Measurements from ENCODE around the gene NAA11.

Gene NAA11

DNA sequence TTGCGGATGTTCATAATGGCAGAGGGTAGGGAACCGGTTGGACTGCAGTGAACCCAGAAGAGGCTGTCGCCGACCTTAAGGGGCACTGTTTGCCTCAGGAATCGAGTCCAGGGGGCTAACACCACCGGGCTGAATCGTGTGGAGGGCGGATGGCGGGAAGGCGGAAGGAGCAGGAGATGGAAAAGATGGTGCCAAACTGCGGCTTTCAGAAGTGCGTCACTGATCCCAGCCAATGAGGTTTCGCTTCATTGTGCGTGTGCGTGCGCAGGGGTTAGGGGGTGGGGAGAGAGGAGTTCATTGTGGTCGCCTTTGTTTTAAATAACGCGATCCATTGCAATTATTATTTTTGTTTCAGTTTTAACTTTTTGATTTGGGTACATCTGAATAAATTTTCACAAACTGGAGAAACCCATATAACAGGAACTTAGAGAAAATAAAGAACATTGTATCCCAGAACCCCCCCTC lies at the start of gene NAA11:
Gene NAA11, minus strand, starts transcription at position 198 of the 465 bp plus-strand sequence. Its CDS starts 184 bp downstream, at position 14.
- no peak for TF ChIP-seq GATA1 (IDR thresholded peaks at IDR 0.05; ENCODE audit: low read depth, low read length)
- no peak for TF ChIP-seq POLR2A (IDR thresholded peaks at IDR 0.05; ENCODE audit: low read length)

DNA sequence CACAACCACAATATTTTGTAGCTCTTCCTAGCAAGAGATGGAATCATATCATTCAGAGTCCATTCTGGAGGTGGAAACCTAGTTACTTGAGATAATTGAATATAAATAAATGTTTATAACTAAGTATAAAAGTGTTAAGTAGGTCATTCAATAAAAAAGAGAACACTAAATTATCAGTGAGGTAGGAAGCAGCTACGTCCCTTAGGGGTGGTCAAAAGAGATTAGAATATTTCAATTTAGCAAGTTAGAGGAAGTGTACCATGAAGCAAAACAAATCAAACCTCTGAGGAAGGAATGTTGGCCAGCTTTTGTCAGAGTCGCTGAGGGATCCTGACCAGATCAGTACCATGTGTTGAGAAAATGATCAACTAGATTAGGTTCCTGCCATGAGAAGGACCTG lies 44.2 kb upstream of the NAA11 start:
- no peak for TF ChIP-seq GATA1 (IDR thresholded peaks at IDR 0.05; ENCODE audit: low read depth, low read length)
- TF ChIP-seq POLR2A (IDR thresholded peaks at IDR 0.05; ENCODE audit: low read length): no peak
- DNase-seq: no peak

More for the DNA sequence above, at the start of gene NAA11:
- no peak for DNase-seq

DNA sequence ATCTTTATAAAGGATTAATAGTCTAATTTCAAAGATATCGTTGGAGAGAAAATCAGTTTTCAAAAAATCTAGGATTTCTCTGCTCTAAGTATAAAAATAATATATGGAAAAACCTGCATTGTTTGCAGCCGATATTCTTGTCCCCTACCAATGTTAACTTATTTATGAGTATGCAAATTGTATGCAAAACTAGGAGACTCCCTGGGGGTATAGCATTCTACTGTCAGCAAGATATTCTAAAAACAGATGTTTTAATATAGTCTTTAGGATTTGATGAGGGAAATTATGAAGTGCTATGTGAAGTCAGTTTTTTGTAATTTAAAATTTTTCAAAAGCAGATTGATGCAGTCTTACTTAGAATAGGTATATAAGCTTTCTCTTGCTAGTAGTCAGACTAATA lies 41.2 kb upstream of the NAA11 start:
- TF ChIP-seq POLR2A (IDR thresholded peaks at IDR 0.05; ENCODE audit: low read length): no peak
- TF ChIP-seq GATA1 (IDR thresholded peaks at IDR 0.05; ENCODE audit: low read depth, low read length): no peak
- no peak for DNase-seq

DNA sequence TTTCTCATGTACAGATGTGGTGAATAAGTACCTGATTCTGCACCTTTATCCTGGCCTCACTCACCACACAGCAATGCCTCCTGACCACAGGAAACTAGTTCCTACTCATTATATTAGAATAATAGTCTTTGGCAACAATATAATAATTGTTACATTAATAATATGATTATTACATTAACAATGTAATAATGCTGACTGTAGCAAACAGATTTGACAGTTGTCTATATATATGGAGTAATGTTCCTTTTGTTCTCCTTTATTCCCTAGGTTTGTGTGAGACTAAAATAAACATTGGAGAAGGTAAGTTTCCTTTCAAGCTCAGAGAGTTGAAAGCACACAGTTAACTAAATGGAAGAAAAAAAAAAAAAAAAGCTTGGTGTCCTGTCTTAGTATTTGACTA lies 40.6 kb upstream of the NAA11 start:
- no peak for DNase-seq
- TF ChIP-seq POLR2A (IDR thresholded peaks at IDR 0.05; ENCODE audit: low read length): no peak
- TF ChIP-seq GATA1 (IDR thresholded peaks at IDR 0.05; ENCODE audit: low read depth, low read length): no peak

DNA sequence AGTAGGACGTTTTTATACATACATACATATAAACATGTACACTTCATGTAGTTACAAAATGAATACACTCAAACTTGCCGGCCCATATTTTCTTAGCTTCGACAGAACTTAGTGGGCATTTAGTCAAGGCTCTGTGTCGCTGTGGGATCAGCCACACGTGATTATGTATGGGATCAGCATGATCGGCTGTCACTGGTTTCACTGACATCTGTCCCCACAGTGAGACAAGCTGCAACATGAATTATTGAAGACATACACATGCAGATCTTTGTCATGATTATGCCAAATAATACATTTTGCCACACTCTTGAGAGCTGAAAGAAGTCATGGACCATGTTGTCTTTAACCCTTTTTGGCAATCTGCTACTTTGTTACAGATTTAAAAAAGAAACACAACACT lies 38.2 kb upstream of the NAA11 start:
- no peak for TF ChIP-seq GATA1 (IDR thresholded peaks at IDR 0.05; ENCODE audit: low read depth, low read length)
- TF ChIP-seq POLR2A (IDR thresholded peaks at IDR 0.05; ENCODE audit: low read length): no peak
- no peak for DNase-seq

DNA sequence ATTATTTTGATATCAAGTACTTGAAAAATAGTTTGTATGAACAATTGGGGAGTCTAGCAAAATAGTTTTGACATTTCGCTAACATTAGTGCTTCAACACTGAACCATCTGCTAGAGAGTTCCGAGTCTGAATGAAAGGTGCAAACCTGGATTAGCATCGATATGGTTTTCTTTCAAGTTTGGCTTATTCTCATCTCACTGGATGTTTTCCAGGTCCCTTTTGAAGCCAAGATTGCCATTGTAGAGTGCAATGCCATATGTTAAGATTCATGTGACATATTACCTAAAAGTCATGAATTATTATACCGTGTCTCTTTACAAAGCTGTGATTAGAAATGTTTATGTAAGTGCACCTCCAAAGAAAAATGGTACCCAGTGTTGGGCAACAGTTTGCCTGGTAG lies 36.8 kb upstream of the NAA11 start:
- TF ChIP-seq GATA1 (IDR thresholded peaks at IDR 0.05; ENCODE audit: low read depth, low read length) (no peak), POLR2A (IDR thresholded peaks at IDR 0.05; ENCODE audit: low read length) (no peak)
- DNase-seq: no peak

DNA sequence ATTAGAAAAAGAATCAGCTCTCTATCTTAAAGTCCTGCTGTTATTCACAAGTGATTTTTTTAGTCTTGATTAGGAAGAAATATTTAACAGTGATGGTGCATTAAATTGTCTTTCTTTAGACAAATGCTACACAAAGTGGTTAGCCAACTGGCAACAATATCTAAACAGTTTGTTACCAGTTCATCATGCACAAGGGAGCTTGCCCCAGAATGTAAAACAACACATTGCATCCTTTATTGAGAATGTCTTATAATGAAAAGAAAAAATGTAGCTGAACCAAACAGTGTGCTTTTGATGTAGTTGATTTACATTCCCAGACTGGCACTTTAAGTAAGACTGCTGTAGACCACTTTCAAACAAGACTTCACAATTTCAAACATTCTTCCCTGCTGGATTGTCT lies 34.1 kb upstream of the NAA11 start:
- DNase-seq: no peak
- TF ChIP-seq POLR2A (IDR thresholded peaks at IDR 0.05; ENCODE audit: low read length): no peak
- TF ChIP-seq GATA1 (IDR thresholded peaks at IDR 0.05; ENCODE audit: low read depth, low read length): no peak

DNA sequence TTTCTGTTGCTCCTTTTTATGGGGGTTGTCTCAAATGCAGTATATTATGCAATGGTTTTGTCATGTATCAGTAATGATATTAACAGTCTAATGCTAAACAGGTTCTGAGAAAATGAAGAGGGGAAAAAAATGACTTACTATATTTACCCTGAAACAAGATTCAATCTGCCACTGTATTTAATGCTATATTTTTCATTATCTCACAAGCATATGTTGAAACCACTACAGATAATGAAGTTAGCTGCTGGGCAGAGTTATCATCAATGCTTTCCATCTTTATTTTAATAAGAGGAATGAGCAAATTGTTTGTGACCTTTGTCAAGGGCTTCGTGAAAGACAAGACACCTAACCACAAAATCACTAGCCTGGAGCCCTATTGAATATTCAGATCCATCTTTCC lies 32.6 kb upstream of the NAA11 start:
- no peak for DNase-seq

DNA sequence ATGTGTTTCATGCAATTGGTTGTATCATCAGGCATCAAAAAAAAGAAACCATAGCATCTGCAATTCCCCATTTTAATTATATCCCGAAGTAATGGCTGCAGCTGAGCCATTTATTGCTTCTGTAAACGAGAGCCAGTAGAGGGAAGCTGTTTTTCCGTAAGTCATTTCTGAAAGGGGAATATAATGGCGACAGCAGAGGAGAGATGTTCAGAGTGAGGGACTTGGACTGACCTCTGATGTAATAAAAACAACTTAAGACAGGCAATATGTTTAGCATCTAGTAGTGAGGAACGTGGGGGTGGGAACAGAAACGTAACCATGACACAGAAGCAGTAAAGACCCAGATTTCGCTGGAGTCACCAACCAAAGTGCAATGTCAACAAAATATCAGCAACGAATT lies 31.5 kb upstream of the NAA11 start:
- DNase-seq: no peak
- no peak for TF ChIP-seq POLR2A (IDR thresholded peaks at IDR 0.05; ENCODE audit: low read length)
- no peak for TF ChIP-seq GATA1 (IDR thresholded peaks at IDR 0.05; ENCODE audit: low read depth, low read length)

More for the DNA sequence above, 32.6 kb upstream of the NAA11 start:
- TF ChIP-seq POLR2A (IDR thresholded peaks at IDR 0.05; ENCODE audit: low read length) (no peak), GATA1 (IDR thresholded peaks at IDR 0.05; ENCODE audit: low read depth, low read length) (no peak)

DNA sequence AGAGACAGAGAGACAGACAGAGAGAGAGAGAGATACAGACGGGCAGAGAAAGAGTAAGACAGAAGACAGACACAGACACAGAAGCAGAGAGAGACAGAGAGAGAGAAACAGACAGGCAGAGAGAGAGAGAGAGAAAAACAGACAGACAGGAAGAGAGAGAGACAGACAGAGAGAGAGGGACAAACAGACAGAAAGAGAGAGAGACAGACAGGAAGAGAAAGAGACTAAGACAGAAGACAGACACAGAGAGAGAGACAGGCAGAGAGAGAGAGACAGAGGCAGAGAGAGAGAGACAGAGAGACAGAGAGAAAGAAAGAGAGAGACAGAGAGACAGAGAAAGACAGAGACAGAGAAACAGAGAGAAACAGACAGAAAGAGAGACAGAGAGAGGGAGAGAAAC lies 27.2 kb upstream of the NAA11 start:
- no peak for DNase-seq
- no peak for TF ChIP-seq GATA1 (IDR thresholded peaks at IDR 0.05; ENCODE audit: low read depth, low read length)
- no peak for TF ChIP-seq POLR2A (IDR thresholded peaks at IDR 0.05; ENCODE audit: low read length)

DNA sequence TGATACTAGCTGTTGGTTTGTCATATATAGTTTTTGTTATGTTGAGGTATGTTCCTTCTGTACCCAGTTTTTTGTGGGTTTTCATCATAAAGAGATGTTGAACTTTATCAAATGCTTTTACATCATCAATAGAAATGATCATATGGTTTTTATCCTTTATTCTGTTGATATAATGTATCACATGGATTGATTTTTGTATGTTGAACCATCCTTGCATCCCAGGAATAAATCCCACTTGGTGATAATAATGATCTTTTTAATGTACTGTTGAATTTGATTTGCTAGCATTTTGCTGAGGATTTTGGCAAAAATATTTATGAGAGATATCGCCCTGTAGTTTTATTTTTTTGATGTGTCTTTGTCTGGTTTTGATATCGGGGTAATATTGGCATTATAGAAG lies 22.5 kb upstream of the NAA11 start:
- TF ChIP-seq POLR2A (IDR thresholded peaks at IDR 0.05; ENCODE audit: low read length) (no peak), GATA1 (IDR thresholded peaks at IDR 0.05; ENCODE audit: low read depth, low read length) (no peak)
- no peak for DNase-seq

DNA sequence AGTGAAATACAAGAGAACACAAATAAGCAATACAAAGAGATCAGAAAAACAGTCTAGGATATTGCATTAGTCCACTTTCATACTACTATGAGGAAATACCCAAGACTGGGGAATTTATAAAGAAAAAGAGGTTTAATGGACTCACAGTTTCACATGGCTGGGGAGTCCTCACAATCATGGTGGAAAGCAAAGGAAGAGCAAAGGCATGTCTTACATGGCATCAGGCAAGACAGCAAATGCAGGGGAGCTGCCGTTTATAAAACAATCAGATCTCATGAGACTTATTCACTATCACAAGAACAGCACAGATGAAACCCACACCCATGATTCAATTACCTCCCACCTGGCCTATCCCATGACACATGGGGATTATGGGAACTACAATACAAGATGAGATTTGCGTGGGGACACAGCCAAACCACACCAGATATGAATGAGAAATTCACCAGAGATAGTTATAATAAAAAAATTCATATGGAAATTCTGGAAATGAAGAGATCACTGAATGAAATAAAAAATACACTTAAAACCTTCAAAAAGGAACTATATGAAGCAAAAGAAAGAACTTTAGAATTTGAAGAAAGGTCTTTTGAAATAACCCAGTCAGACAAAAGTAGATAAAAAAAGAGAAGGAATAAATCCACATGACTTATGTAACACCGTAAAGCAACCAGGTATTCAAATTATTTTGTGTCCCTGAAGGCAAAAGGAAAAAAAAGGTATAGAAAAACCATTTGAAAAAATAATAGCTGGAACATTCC lies 16.2 kb upstream of the NAA11 start:
- no peak for DNase-seq
- no peak for TF ChIP-seq POLR2A (IDR thresholded peaks at IDR 0.05; ENCODE audit: low read length)
- no peak for TF ChIP-seq GATA1 (IDR thresholded peaks at IDR 0.05; ENCODE audit: low read depth, low read length)

DNA sequence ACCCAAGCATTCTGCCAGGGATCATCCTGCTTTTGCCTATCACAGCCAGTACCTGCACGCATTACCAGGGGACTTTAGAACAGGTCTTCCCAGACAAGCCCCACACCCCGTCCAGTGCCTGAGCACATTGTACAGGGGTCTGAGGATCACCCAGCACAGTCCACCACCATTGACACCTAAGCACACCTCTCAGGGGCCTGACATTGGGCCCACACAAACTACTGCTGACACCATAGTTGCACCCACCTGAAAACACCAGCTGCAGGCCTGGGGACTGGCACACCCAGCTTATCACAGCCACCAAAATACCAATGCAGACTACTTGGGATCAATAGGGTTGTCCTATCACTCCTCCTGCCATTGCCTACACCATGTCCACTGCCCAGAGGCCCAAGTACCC lies 14.7 kb upstream of the NAA11 start:
- no peak for TF ChIP-seq POLR2A (IDR thresholded peaks at IDR 0.05; ENCODE audit: low read length)
- no peak for TF ChIP-seq GATA1 (IDR thresholded peaks at IDR 0.05; ENCODE audit: low read depth, low read length)
- no peak for DNase-seq

DNA sequence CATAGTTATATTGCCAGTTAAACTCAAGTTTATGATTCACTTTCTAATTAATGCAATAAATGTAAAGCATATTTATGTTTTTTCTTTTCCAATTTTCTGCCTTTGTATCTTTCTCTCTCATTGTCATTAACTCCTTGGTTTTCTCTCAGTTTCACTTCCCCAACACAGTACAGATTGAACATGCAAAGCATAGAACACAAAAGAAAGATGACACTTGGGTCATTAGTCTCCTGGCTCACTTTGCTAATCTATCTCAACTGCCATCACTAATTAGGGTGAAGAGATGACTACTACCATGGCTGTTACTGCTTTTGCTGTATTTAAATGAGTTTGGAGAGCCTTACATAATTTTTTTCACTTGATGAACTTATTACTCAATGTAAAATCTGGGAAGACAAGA lies 12.3 kb upstream of the NAA11 start:
- no peak for DNase-seq
- TF ChIP-seq GATA1 (IDR thresholded peaks at IDR 0.05; ENCODE audit: low read depth, low read length) (no peak), POLR2A (IDR thresholded peaks at IDR 0.05; ENCODE audit: low read length) (no peak)

DNA sequence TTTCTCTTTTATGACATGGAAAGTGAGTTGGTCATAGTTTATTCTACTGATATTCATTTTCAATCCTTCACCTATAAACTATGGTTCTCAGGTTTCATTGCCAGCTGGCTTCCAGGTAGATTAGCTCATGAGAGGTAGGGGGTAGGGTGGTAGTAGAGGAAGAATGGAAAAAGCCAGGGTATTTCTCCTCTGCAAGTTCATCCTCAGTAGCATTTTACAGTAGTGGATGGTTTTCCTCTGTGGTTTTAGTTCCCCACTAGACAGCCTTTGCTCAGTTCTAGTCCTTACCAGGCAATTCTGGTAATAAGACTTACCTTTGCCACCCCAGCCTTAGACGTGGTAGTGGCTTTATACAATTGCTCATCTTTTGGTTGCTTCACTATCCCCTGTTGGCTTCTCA lies 8.9 kb upstream of the NAA11 start:
- DNase-seq: no peak
- no peak for TF ChIP-seq GATA1 (IDR thresholded peaks at IDR 0.05; ENCODE audit: low read depth, low read length)
- no peak for TF ChIP-seq POLR2A (IDR thresholded peaks at IDR 0.05; ENCODE audit: low read length)

All from erythroblast (primary cell).